ENCODE results near the gene LAMA2. TPM values are rescaled to one million over a fixed set of nuclear protein-coding genes. Genes with fewer than 3 reads are reported as not detected.

LAMA2 gene
- total RNA-seq, 4 donors from 2014 or later = 15.1 to 27.3 (median 25.0) TPM

DNA sequence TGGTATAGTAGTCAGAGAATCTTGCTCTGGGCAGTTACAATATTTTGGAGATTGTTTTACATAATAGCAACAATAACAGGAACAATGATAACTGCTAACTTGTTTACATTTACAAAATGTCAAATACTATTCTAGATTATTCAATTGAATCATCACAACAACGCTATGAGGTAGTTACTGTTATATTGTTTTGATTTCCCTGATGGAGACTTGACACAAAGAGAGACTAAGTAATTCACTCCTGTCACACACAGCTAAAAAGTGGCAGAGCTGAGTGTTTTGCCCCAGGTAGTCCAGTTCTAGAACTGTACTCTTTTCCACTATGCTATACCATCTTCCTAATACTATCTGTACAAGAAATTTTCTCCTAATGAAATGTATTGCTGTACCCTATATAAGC, 356.1 kb downstream of the LAMA2 start:
- no peaks in the 10 kb centered on the region for H3K4me1 ChIP-seq
- no peaks in the 10 kb centered on the region for H3K36me3 ChIP-seq
- WGBS = 78% methylated on average over 1 of the region's 1 CpG
- DNase-seq (ENCODE audit: low spot score in 2 of 2) = no peak
- no peak overlapping the region for H3K27ac ChIP-seq
- no peaks in the 10 kb centered on the region for H3K9me3 ChIP-seq
- H3K4me3 ChIP-seq = no peak overlapping the region
- H3K27me3 ChIP-seq = no peaks in the 10 kb centered on the region
- TF ChIP-seq POLR2AphosphoS5 (IDR thresholded peaks at IDR 0.05) = no peak
- TF ChIP-seq, protein P1, sequence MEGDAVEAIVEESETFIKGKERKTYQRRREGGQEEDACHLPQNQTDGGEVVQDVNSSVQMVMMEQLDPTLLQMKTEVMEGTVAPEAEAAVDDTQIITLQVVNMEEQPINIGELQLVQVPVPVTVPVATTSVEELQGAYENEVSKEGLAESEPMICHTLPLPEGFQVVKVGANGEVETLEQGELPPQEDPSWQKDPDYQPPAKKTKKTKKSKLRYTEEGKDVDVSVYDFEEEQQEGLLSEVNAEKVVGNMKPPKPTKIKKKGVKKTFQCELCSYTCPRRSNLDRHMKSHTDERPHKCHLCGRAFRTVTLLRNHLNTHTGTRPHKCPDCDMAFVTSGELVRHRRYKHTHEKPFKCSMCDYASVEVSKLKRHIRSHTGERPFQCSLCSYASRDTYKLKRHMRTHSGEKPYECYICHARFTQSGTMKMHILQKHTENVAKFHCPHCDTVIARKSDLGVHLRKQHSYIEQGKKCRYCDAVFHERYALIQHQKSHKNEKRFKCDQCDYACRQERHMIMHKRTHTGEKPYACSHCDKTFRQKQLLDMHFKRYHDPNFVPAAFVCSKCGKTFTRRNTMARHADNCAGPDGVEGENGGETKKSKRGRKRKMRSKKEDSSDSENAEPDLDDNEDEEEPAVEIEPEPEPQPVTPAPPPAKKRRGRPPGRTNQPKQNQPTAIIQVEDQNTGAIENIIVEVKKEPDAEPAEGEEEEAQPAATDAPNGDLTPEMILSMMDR (IDR thresholded peaks at IDR 0.05) = no peak
- TF ChIP-seq POLR2A (IDR thresholded peaks at IDR 0.05) = no peak
- TF ChIP-seq EP300 (IDR thresholded peaks at IDR 0.05) = no peak

DNA sequence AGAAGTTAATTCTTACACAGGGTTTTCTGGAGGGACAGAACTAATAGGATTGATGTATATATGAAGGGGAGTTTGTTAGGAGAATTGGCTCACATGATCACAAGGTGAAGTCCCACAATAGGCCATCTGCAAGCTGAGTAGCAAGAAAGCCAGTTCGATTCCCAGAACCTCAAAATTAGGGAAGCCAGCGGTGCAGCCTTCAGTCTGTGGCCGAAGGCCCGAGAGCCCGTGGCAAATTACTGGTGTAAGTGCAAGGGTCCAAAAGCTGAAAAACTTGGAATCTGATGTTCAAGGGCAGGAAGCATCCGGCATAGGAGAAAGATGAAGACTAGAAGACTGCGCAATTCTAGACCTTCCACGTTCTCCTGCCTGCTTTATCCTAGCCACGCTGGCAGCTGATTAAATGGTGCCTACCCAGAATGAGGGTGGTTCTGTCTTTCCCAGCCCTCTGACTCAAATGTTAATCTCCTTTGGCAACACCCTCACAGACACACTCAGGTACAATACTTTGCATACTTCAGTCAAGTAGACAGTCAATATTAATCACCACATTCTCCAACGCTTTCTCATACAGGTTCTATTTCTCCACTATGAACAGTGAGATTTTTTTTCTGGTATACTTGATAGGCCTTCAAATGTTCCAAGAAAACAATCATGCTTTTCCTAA, 357.0 kb downstream of the LAMA2 start:
- Histone ChIP-seq H3K36me3 (no peaks in the 10 kb centered on the region), H3K27me3 (no peaks in the 10 kb centered on the region), H3K4me3 (no peak overlapping the region), H3K27ac (no peak overlapping the region), H3K4me1 (no peaks in the 10 kb centered on the region), H3K9me3 (no peaks in the 10 kb centered on the region)
- WGBS = 92% methylated on average over 10 of the region's 10 CpGs
- no peak for TF ChIP-seq POLR2AphosphoS5 (IDR thresholded peaks at IDR 0.05)
- TF ChIP-seq POLR2A (IDR thresholded peaks at IDR 0.05) = no peak
- TF ChIP-seq, protein P1 (IDR thresholded peaks at IDR 0.05) = no peak
- TF ChIP-seq EP300 (IDR thresholded peaks at IDR 0.05) = no peak
- DNase-seq (ENCODE audit: low spot score in 2 of 2) = no peak

DNA sequence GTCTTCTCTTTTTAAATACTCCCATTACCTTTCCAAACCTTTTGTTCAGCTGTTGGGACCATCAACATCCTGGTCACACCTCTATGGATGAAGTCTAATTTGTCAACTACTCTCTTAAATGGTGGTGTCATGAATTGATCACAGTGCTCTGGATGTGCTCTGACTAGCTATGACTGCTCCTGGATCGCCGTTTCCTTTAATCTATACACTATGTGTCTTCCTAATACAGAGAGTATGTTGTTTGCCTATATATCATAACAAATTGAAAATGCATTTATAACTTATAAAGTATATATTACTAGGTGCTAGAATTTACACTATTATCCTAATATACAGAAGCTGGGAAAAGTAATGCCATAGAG, 357.5 kb downstream of the LAMA2 start:
- Histone ChIP-seq H3K4me3 (no peak overlapping the region), H3K27me3 (no peaks in the 10 kb centered on the region), H3K36me3 (no peaks in the 10 kb centered on the region), H3K27ac (no peak overlapping the region), H3K4me1 (no peaks in the 10 kb centered on the region), H3K9me3 (no peaks in the 10 kb centered on the region)
- WGBS = 93% methylated on average over 2 of the region's 2 CpGs
- TF ChIP-seq EP300 (IDR thresholded peaks at IDR 0.05) = no peak
- TF ChIP-seq, protein P1 (IDR thresholded peaks at IDR 0.05) = no peak
- no peak for TF ChIP-seq POLR2A (IDR thresholded peaks at IDR 0.05)
- no peak for TF ChIP-seq POLR2AphosphoS5 (IDR thresholded peaks at IDR 0.05)
- no peak for DNase-seq (ENCODE audit: low spot score in 2 of 2)

DNA sequence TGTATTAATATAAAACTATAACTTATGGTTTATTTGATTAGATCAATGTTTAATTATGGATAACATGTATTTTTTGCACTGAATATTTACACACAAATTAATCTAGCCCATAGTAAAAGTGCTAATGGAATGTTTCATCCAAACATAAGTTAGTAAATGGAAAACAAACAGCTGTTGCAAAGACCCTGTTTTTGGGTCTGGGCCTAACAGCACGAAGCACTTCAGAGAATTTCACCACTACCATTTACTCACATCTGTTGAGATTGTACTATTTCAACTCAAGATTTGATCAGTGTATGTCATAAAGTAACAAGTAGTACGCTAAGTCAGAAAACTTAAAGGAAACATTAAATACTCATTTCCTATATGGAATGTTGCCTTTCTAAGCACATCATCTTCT, 359.6 kb downstream of the LAMA2 start:
- TF ChIP-seq, protein P1 (IDR thresholded peaks at IDR 0.05) = no peak
- TF ChIP-seq POLR2A (IDR thresholded peaks at IDR 0.05) (no peak), EP300 (IDR thresholded peaks at IDR 0.05) (no peak), POLR2AphosphoS5 (IDR thresholded peaks at IDR 0.05) (no peak)
- Histone ChIP-seq H3K4me3 (no peak overlapping the region), H3K36me3 (no peaks in the 10 kb centered on the region), H3K27ac (no peak overlapping the region), H3K9me3 (no peaks in the 10 kb centered on the region), H3K27me3 (no peaks in the 10 kb centered on the region), H3K4me1 (no peaks in the 10 kb centered on the region)
- DNase-seq (ENCODE audit: low spot score in 2 of 2) = no peak
- WGBS = 77% methylated on average over 2 of the region's 2 CpGs

DNA sequence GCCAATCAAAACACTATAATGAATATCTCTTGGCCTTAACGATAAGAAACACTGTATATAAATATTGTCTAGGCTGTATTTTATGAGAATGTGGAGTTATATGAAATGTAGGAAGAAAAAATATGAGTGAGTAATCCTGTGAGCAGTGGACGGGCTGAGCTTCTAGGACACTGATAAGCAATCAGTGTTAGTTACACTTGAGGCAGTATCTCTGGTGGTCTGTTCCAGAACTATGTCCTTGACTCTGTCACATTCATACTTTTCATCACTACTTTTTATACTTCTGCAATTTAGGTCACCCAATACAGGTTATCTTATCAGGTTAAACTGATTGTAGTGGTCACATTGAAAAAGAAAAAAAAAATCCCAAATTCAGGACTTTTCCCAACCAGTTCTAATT, 360.4 kb downstream of the LAMA2 start:
- 76% methylated on average over 2 of the region's 2 CpGs for WGBS
- Histone ChIP-seq H3K27me3 (no peaks in the 10 kb centered on the region), H3K9me3 (no peaks in the 10 kb centered on the region), H3K27ac (no peak overlapping the region), H3K4me3 (no peak overlapping the region), H3K36me3 (no peaks in the 10 kb centered on the region), H3K4me1 (no peaks in the 10 kb centered on the region)
- no peak for DNase-seq (ENCODE audit: low spot score in 2 of 2)
- TF ChIP-seq, protein P1 (IDR thresholded peaks at IDR 0.05) = no peak
- no peak for TF ChIP-seq EP300 (IDR thresholded peaks at IDR 0.05)
- TF ChIP-seq POLR2AphosphoS5 (IDR thresholded peaks at IDR 0.05) = no peak
- TF ChIP-seq POLR2A (IDR thresholded peaks at IDR 0.05) = no peak

All from suprapubic skin (tissue), 4 donors.